ENCODE measurements around the gene YTHDC2. TPM values are rescaled to one million over a fixed set of nuclear protein-coding genes. Genes with fewer than 3 reads are reported as not detected.

The YTHDC2 gene
- total and polyA plus RNA-seq, 2 of the 13 experiments (the other 11 are each of a cell fraction or from before 2014, with no cell fraction given) = 6.7 to 17.8 TPM

- TF ChIP-seq HINFP (CRISPR knock-in tag; IDR thresholded peaks at IDR 0.05; ENCODE audit: low read depth) = 0 out of 2 replicates have a peak, but pooled peaks have one; percentile 60
- no peak for TF ChIP-seq ZNF367 (CRISPR knock-in tag; IDR thresholded peaks at IDR 0.05; ENCODE audit: borderline replicate concordance)
- TF ChIP-seq RCOR2 (CRISPR knock-in tag; IDR thresholded peaks at IDR 0.05) = 0 out of 2 replicates have a peak, but pooled peaks have one; percentile 13
- peak; percentile 84 for TF ChIP-seq E2F1 (CRISPR knock-in tag; IDR thresholded peaks at IDR 0.05)
- 0 out of 2 replicates have a peak, but pooled peaks have one; percentile 50 for TF ChIP-seq ATF7-NPFF (CRISPR knock-in tag; IDR thresholded peaks at IDR 0.05; ENCODE audit: low read depth)
- TF ChIP-seq DMAP1 (CRISPR knock-in tag; IDR thresholded peaks at IDR 0.05) = peak; percentile 78
- TF ChIP-seq TOPORS (CRISPR knock-in tag; IDR thresholded peaks at IDR 0.05) = peak; percentile 56; the same call in 1 of the 2 replicates
- TF ChIP-seq SOX13 (IDR thresholded peaks at IDR 0.05) = no peak; the same call in 1 of the 2 replicates
- TF ChIP-seq SOX13 (CRISPR knock-in tag; conservative IDR thresholded peaks at IDR 0.05 in 1 of 2, IDR thresholded peaks at IDR 0.05 in 1 of 2) = peak in 1 of 2 experiments; percentile 52; a peak in 1 of 4 replicates
- peak; percentile 24 for TF ChIP-seq PTBP1 (IDR thresholded peaks at IDR 0.05; ENCODE audit: low read depth, low read length, poor library complexity, severe bottlenecking)
- TF ChIP-seq ZNF616 (CRISPR knock-in tag; IDR thresholded peaks at IDR 0.05; ENCODE audit: low read depth) = peak; percentile 81
- TF ChIP-seq ZBTB42 (CRISPR knock-in tag; IDR thresholded peaks at IDR 0.05) = no peak
- TF ChIP-seq ELF3 (CRISPR knock-in tag; IDR thresholded peaks at IDR 0.05) = peak; percentile 45; the same call in 1 of the 2 replicates
- no peak; the same call in 1 of the 2 replicates for TF ChIP-seq ZNF235 (CRISPR knock-in tag; IDR thresholded peaks at IDR 0.05; ENCODE audit: borderline replicate concordance)
- TF ChIP-seq TBX2 (CRISPR knock-in tag; IDR thresholded peaks at IDR 0.05; ENCODE audit: borderline replicate concordance) = peak; percentile 80
- peak; percentile 66; the same call in 1 of the 2 replicates for TF ChIP-seq ARNTL (CRISPR knock-in tag; IDR thresholded peaks at IDR 0.05)
- peak; percentile 68; the same call in 1 of the 2 replicates for TF ChIP-seq TGIF2 (CRISPR knock-in tag; IDR thresholded peaks at IDR 0.05)
- peak; percentile 38 for TF ChIP-seq JARID2 (CRISPR knock-in tag; IDR thresholded peaks at IDR 0.05; ENCODE audit: insufficient replicate concordance)
- peak; percentile 63 for TF ChIP-seq MED8 (CRISPR knock-in tag; IDR thresholded peaks at IDR 0.05; ENCODE audit: insufficient replicate concordance)
- peak; percentile 57; the same call in 1 of the 2 replicates for TF ChIP-seq HDAC1 (CRISPR knock-in tag; IDR thresholded peaks at IDR 0.05)
- TF ChIP-seq TEAD3 (CRISPR knock-in tag; optimal IDR thresholded peaks at IDR 0.05; ENCODE audit: borderline replicate concordance) = peak; percentile 61
- peak in 1 of 2 experiments; percentile 43; a peak in 1 of 4 replicates for TF ChIP-seq NR2F1 (CRISPR knock-in tag; IDR thresholded peaks at IDR 0.05)
- no peak for TF ChIP-seq SOX5 (CRISPR knock-in tag; IDR thresholded peaks at IDR 0.05; ENCODE audit: borderline replicate concordance)
- TF ChIP-seq YEATS4 (CRISPR knock-in tag; IDR thresholded peaks at IDR 0.05; ENCODE audit: borderline replicate concordance) = peak; percentile 90
- peak; percentile 91 for TF ChIP-seq ZNF556 (CRISPR knock-in tag; IDR thresholded peaks at IDR 0.05; ENCODE audit: borderline replicate concordance)
- peak; percentile 85 for TF ChIP-seq KDM2A (CRISPR knock-in tag; IDR thresholded peaks at IDR 0.05; ENCODE audit: borderline replicate concordance, low read depth)
- peak; percentile 56 for TF ChIP-seq RARA (CRISPR knock-in tag; IDR thresholded peaks at IDR 0.05)
- no peak for TF ChIP-seq IKZF1 (IDR thresholded peaks at IDR 0.05)
- TF ChIP-seq ZNF431 (CRISPR knock-in tag; IDR thresholded peaks at IDR 0.05; ENCODE audit: borderline replicate concordance, low read depth) = 0 out of 2 replicates have a peak, but pooled peaks have one; percentile 60
Observed at GRCh38 chr5:113513384-113514288, at the start of gene YTHDC2 (continued).

Measured in HepG2 (cell line).